ENCODE results near the gene JPT2.

DNA sequence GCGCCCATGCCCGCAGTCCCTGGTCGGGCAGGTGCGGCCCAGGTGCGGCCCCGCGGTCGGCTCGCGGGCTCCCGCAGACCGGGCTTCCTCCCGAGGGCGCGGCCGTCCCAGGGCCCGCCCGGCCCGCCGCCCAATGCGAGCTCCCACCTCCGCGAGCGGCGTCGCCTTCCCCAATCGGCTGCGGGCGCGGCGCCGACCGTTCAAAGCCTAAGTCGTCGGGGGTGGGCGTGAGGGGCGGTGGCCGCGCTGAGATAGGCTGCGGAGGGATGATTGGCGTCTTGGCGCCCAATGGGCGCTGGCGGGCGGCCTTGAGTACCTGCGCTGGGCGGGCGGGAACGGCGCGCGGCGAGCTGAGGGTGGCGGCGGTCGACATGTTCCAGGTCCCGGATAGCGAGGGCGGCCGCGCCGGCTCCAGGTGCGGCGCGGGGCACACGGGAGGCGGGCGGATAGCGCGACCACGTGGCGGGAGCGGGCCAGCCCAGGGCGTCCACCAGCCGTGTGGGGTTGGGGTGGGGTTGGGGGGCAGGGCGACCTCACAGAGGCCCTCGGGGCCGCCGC, at the start of gene JPT2:
- TF ChIP-seq, protein P1, sequence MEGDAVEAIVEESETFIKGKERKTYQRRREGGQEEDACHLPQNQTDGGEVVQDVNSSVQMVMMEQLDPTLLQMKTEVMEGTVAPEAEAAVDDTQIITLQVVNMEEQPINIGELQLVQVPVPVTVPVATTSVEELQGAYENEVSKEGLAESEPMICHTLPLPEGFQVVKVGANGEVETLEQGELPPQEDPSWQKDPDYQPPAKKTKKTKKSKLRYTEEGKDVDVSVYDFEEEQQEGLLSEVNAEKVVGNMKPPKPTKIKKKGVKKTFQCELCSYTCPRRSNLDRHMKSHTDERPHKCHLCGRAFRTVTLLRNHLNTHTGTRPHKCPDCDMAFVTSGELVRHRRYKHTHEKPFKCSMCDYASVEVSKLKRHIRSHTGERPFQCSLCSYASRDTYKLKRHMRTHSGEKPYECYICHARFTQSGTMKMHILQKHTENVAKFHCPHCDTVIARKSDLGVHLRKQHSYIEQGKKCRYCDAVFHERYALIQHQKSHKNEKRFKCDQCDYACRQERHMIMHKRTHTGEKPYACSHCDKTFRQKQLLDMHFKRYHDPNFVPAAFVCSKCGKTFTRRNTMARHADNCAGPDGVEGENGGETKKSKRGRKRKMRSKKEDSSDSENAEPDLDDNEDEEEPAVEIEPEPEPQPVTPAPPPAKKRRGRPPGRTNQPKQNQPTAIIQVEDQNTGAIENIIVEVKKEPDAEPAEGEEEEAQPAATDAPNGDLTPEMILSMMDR (IDR thresholded peaks at IDR 0.05): peak in 1 of 3 experiments; percentile 10
- TF ChIP-seq POLR2A (IDR thresholded peaks at IDR 0.05; ENCODE audit: low read depth): no peak
- TF ChIP-seq EP300 (IDR thresholded peaks at IDR 0.05): no peak

Data from esophagus muscularis mucosa (tissue), 4 donors.